GM20000 (cell line): Measurements from ENCODE around the gene GID8.

Experiments used
- DNase-seq: peaks from one replicate; pipeline ENCODE4 v3.0.0; 2012; ENCODE audit warnings: low spot score
- TF ChIP-seq, protein P1 (sequence below): IDR thresholded peaks from 2 replicates; pipeline ENCODE4 v1.5.1; 2012; ENCODE audit warnings: mild to moderate bottlenecking, control low read depth; ENCODE audit errors: extremely low read depth, missing control alignments

Gene GID8

DNA sequence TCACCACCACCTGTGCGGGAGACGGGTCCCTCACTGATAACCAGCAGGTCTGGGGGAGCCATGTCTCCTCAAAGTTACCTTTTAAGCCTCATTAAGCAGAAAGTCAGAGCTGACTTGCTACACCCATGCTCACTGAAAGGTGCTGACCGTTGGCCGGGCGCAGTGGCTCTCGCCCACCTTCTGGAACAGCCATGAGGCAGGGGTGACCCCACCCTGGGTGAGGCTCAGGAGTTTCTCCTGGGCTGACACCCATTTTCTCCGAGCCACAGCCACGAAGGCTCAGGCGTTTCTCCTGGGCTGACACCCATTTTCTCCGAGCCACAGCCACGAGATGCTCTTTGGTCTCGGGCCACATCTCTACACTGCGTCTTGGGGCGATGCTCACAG, 58.6 kb downstream of the GID8 start:
- TF ChIP-seq, protein P1, sequence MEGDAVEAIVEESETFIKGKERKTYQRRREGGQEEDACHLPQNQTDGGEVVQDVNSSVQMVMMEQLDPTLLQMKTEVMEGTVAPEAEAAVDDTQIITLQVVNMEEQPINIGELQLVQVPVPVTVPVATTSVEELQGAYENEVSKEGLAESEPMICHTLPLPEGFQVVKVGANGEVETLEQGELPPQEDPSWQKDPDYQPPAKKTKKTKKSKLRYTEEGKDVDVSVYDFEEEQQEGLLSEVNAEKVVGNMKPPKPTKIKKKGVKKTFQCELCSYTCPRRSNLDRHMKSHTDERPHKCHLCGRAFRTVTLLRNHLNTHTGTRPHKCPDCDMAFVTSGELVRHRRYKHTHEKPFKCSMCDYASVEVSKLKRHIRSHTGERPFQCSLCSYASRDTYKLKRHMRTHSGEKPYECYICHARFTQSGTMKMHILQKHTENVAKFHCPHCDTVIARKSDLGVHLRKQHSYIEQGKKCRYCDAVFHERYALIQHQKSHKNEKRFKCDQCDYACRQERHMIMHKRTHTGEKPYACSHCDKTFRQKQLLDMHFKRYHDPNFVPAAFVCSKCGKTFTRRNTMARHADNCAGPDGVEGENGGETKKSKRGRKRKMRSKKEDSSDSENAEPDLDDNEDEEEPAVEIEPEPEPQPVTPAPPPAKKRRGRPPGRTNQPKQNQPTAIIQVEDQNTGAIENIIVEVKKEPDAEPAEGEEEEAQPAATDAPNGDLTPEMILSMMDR = no peak
- DNase-seq = no peak

DNA sequence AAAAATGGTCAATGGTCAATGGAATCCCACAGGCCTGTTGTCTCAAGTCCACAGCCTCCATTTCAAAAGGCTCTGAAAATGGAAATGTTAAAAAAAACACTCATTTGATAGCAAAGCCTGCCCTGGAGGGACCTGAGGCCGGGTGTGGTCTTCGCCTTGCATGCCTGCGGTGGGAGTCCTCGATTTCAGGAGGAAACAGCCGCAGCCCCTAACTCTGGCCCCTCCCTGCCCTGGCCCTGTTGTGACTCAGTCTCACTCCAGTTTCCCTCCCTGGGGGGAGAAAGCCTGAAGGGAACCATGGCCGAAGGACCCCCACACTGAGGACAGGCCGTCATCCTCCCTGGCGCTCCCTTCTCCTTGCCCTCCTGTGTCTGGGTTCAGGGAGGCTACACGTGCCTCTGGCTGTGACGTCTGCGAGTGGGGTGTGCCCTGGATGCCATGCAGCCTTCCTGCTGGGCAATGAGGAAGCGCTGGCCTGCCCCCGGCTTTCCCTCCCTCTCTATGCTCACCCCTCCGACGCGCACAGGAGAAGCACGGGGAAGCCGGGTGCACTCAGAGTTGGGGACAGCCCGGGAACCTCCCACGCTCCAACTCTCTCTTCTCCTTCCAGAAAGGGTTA, 59.6 kb downstream of the GID8 start:
- no peak for DNase-seq
- TF ChIP-seq, protein P1 = no peak
